Hematopoietic multipotent progenitor cell treated with erythropoietin and hydrocortisone succinate and interleukin-3 and kit ligand, for 15 days (in vitro differentiated cells): ENCODE results near the gene CD276.

Source experiments
- DNase-seq: peaks from one replicate; pipeline ENCODE4 v3.0.0-alpha.2; 2015; ENCODE audit warnings: low spot score

CD276 gene

DNA sequence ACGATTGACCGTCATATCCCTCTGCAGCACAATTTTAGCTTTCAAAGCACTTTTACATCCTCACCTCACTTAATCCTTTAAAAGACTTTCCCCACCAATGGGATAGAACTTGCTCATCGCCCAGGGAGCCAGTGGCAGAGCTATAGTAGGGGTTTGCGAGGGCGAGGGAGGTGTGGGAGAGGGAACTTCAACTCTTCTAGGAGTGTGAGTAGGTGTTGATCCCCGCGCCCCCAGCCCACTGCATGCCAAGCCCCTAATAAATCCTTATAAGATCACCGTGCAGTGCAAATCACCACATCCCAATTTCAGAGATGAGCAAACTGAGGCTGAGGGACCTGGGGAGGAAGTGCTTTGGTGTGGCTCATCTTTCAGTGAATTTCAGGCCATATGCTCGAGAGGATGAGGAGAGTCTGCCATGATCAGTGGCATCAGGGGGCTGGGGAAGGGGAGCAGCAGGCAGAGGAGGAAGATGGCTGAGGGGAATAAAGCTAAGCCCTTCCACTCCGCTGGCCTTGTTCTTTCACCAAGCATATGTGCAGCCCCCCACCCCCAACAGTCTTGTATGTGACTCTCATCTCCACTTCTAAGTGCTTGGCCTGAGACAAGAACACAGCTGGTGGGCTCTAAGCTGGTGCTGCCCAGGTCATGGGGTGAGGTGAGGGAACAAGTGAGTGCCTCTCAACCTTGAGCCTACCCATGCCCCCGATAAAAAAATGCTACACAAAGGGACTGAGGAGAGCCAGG is 63.8 kb downstream of the CD276 start:
- no peak for DNase-seq

DNA sequence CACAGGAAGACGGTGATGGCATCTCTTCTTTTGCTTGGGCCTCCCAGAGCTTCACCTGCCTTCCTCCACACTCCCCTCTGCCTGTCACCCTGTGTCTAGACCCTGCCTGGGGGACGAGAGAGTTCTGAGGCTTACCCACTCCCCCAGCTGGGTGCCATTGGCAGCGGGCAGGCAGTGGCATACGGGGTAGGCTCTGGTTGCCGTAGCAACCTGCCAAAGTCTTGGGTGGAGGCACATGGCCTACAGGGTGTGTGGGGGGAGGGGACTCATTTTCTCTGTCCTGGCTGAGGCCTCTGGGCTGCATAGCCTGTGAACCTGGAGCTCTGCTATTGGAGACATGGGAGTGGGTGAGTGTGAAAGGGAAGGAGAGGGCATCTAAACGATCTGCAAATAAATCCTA is 64.5 kb downstream of the CD276 start:
- DNase-seq, result no peak

DNA sequence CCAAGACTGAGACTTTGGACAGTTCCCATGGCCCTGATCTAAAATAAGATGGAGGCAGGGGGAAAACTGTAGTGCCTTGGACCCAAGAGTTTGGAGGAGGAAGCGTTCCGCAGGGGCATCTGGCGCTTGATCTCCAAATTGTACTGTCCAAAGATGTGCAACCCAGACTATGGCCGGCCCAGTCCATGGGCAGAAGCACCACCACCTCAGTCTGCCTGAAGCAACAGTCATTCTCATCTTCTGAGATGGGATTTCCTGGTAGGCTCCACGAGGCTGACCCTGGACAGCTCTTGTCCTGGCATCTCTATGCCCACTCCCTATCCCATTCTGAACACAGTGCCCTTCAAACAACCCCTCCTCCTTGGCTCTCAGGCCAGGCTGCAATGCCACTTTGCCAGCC is 65.3 kb downstream of the CD276 start:
- DNase-seq, result no peak

DNA sequence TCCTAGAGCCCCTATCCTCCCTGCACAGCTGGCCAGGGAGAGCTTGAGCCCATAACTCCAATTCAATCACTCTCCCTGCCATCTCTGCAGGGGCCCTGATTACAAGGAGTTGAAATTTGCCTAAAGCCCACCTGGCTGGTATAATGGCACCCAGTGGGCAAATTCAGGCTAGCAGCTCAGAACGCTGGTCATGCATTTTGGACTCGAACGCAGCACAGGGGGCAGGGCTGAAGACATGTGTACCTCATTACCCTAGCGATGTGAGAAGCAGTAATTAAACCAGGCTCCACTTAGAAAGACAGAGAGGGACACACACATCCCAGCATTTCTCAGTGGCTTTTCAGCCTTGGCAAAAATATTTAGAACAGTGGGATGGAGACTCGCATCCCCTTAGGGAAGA is 65.8 kb downstream of the CD276 start:
- DNase-seq, result no peak

DNA sequence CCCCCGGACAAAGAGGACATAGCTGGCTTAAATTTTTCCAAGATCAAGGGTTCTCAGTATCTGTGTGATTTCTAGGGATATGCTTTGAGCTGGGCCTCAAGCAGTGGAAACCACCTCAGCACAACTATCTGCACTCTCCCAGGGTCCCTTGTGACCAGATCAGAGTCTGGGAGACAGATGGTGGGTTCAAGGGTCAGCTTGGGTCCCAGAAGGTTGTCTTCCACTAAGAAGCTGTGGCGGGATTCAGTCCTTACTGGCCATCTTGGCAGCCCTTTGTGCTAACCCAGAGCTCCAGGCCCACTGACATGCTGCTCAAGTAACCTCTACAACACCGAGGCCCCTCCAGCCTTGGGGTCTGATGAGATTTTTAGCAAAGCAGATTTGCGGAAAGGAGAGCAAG is 66.3 kb downstream of the CD276 start:
- DNase-seq, result no peak

DNA sequence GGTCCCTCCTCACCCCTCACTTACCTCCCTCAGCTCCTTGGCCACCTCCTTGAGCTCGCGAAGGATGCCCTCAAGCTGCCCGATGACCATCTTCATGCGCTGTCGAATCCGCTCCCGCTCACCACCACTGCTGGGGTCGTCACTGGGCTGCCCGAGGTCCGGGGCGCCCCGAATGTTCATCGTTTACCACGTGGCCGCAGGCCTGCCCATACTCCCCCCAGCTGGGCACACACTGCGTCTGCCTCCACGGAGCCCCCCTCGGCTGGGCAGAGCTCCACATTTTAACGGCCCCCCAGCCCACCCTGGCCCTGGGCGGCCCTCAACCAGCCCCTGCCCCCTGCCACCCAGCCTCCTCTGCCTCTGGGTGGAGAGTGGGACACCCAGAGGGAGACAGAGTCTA is 66.8 kb downstream of the CD276 start:
- DNase-seq, result no peak

DNA sequence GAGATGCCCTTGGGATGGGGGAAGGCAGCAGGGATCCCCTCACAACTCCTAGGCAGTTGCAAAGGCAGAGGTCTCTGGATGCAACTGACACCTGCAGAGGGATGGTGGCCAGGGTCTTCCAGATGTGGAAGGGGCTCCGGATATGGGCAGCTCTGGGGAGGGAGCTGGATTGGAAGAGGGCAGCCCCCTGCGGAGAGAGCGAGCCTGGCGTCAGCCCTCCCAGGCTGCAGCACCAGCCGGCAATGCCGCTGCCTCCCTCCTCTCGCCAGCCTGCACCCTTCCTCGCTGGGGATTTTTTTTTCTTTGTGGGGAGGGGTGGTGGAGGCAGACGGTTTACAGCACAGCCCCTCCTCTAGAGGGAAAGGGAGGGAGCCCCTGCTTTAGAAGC is 67.3 kb downstream of the CD276 start:
- DNase-seq, result no peak

DNA sequence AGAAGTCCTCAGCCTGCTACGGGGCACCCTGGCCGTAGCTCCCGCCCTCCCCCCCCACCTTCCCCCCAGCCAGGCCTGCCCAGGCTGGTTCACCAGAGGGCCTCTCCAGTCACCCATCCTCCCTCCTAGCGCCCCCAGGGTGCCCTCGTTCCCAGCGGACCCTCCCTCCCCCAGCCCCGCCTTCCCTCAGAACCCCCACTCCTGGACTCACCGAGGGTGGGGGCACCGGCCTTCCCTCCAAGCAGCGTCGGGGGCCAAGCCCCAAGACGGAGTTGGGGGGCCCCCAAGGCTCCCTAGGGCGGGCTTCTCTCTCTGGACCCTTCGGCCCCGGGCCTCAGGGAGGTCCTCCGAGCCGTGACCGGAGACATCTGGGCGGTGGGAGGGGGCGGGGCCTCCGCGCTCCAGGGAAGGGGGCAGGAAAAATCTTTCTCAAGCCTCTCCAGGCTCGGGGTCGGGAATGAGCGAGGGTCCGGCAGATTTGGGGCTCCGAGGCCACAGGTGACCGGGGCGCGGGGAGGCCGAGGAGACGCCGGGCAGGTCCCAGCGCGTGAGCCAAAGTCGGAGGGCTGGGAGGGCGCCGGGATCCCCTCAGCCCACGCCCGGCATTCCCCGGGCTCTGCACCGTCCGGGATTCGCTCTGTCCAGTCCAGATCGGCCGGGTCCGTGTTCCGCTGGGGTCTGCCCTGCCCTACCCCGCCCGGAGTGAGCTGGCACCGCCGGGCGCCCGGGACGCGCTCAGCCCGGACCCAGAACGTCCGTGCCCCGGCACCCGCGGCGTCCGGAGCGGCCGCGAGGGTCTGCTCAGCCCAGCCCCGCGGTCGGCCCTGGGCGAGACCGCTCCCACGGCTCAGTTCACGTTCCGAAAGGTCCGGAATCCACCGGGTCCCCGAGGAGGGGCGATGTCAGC is 68.0 kb downstream of the CD276 start:
- DNase-seq, result no peak

DNA sequence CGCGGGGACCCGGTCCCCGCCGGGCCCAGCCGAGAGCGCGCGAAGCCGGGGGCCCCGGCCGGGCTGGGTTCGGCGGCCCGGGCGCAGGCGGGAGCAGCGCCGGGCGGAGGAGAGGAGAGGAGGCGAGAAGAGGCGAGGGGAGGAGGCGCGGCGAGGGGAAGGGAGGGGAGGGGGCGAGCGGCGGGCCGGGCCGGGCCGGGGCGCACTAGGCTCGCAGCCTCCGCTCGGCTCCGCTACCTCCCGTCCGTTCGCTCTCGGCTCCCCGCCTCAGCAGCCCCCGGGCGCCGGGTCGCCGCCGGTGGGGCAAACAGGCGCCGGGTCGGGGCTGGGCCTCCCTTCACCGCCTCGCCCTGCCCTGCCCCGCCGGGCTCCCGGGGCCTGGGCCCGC is 68.6 kb downstream of the CD276 start:
- DNase-seq, result no peak

DNA sequence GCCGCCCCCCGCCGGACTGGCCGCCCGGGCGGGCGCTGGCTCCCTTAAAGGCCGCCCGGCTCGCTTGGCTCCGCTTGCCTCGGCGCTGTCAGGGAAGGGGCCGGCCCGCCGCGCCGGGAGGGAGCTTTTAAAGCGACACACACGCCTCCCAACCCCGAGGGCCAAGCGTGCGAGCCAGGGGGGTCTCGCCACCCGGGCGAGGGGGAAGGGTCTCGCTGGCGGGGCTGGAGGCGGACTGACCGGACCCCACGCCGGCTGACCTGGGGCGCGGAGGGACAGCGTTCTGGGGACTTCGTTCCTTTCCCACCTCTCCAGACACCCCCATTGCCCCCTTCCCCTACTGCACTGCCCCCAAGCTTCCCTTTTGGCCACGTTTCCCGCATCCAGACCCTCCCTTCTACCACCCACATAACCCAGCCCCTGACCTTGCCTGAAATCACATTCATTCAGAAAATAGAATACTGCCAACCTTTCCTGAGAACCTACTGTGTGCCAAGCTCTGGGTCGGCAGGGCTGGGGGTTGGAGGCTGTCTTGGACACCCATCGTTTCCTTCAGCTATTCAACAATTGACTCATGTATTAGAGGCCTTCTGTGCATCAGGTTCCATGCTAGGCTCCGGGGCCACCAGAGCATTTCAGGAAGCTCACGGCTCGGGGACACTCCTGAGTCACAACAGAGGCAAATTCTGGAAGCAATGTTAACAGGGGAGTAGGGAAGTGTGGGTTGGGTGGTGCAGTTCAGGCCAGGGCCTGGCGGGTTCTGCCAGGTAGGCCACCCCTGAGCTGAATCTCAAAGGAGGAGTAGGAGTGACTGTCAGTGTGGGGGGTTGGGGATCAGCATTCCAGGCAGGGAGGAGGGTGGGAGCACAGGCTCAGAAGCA is 69.3 kb downstream of the CD276 start, which contains the start of gene INSYN1:
Gene INSYN1 (minus strand): TSS at position 102 of the 881 bp plus-strand sequence. CDS start 2,221 bp downstream, outside the sequence.
- no peak for DNase-seq

DNA sequence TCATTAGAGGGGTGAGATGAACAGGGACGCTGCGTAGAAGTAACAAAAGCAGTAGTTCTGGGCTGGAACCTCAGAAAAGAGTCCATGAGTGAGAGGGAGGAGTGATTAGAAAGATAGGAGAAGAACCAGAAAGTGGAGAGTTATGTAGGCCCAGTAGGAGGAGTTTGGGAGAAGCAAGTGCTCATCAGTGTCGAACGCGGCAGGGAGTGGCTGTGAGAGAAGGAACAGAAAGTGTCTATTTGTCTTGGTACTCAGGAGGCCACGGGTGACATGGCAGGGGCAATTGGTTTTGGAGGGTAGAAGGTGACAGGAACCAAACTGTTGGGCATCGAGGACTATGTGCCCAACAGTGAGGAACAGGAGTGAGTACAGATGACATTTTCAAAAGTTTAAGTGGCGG is 70.3 kb downstream of the CD276 start:
- no peak for DNase-seq

DNA sequence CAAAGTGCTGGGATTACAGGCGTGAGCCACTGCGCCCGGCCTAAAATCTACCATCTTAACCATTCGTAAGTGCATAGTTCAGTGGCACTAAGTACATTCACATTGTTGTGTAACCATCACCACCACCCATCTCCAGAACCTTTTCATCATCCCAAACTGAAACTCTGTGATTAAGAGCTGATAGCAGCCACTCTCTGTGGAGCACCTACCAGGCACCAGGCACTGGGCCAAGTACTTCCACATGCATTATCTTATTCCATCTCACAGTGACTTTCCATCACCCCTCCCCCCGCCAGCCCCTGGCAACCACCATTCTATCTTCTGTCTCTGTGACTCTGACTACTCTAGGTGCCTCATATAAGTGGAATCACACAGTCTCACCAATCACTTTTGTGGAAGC is 71.3 kb downstream of the CD276 start:
- no peak for DNase-seq

DNA sequence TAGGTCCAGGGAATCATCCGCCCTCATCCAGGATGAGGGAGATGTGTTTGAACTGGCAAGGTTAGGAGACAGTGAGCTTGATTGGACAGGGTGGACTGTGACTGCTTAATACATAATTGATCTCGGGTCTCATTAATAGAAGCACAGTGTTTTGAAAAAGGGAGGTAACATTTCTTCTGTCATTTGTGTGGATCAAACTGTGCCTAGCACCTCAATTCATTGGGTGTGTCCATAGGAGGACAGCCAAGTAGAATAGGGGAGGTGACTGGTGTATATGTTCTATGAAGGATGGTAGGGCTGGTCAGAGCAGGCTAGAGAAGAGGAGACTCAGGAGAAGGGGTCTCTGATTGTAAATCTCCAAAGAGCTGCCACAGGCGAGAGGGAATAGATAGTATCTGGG is 71.8 kb downstream of the CD276 start:
- no peak for DNase-seq

DNA sequence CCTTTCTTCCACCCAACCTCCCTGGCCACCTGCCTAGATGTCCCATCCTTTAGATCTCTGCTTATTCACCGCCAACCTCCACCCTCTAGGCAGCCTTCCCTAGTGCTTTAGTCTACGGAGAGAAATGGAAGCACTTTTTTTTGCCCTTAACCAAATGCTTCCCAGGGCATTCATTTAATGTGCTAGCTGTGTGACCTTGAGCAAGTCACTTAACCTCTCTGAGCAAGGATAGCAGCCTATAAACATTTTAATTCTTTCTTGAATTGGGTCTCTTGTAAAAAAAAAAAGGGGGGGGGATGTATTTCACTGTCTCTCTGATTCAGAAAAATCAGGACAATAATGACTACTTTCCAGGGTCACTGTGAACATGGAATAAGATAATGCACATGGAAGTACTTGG is 72.2 kb downstream of the CD276 start:
- no peak for DNase-seq

DNA sequence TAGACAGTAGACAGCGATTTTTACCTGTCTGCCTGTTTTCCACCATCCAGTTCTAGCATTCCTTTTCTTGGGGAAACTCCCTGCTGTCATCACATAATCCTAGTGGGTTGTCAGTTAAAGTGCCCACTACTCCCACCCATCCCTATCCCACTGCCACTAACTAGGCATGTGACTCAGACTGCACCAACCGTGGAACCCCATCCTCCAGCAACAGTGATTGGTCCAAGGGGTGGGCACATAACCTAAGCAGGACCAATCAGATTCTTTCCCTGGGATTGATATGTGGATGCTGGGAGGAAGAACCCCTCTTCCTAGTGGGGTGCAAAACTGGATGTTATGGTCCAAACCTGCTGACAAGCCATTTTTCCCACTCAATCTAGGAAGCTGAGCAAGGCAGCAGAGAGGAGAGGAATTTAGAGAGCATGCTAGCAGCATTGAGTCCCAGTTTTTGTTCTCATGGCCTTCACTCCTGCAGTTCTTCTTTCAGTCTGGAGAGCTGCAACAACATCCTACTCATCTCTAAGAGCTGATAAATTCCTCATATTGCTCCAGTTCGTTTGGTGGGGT is 72.8 kb downstream of the CD276 start:
- DNase-seq, result no peak

DNA sequence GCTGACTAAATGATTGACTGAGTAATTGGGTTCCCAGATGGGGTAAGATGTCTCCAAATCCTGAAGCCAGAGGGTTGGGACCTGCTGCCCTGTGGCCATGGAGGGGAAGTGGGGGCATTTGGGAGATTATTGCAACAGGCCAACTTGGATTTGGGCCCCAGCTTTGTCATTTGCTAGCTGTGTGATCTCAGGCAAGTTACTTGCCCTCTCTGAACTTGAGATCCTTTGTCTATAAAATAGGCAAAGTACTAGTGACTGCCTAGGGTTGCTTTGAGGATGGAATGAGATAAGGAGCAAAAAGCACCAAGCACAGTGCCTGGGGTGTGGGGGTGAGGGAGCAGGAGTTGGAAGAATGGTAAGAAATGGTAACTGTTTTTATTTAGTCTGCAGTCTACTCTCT is 73.4 kb downstream of the CD276 start:
- no peak for DNase-seq

DNA sequence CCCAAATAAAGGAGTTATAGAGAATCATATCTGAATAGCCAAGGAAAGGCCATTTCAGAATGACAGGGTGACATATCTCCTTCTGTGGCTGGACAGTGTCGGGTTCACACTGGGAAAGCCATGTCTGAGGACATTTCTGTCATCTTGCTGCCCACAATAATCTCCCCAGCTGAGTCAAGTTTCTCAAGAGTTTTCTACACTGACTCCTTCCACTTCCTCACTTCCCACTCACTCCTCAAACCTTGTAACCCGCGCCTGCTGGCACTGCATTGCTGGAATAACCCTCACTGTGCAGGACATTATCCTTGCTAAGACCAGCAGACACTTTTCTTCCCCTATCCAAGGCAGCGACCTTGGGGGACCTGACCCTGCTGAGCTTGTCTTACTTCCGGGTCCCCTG is 74.3 kb downstream of the CD276 start:
- no peak for DNase-seq

DNA sequence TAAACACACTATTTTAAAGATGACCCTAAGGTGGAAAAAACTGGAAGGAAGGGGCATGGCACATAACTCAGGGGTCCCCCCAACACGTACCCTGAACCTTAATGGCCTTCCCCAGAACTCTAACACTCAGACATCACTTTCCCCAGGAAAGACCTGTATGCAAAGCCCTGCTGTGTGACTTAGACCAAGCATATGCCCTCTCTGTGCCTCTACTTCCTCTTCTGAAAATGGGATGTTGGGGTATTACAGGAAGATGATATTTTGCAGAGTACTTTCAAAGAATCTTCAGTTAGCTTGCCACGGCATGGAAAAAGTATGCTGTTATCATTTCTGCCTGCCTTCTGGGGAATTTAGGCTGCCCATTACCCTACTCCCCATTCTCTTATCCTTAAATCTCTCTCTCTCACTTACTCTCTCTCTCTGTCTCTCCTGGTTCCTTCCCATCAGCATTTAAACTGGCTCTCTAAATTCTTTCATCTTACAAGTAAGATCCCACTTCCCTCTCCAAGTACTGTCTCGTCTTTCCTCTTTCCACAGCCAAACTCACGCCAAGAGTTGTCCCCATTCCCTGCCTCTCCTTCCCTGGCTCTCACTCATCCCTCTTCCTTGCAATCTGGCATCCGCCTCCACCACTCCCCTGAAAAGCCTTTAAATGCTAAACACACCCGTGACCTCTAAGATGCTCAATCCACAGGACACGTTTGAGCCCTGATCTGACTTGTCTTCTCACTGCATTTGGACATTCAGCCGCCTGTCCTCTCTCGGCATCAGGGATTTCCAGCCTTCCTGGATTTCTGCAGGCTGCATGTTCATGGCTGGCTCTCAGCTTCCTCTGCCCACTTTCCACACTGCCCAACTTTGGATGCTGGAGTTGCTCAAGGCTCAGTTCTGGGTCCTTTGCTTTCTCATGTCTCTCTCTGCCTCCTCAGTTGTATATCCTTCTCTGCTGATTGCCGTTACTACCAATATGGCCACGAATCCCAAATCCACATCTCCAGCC is 76.4 kb downstream of the CD276 start:
- no peak for DNase-seq

DNA sequence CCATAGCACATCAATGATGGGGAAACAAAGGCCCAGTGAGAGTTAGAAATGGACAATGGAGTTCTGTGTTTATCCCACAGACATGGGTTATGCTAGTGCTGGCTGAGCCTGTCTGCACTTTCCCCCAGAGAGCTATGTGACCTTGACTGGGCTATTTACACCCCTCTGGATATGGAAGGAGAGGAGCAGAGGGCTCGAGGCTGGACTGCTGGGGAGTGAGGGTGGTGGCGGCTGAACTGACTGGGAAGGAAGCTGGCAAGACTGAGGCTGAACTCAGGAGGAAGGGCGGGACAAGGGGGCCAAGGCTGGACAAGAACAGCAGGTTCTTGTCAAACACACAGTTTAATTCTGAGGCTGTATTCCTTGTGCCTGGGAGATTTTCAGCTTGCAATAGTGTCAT is 79.7 kb downstream of the CD276 start:
- DNase-seq, result no peak
